Ovary (tissue), 3 donors: ENCODE data around the gene OLAH.

Experiments
- CTCF ChIP-seq, 3 donors: fragments of 450-650 bp in 2 of 3; fragments of 200-600 bp in 1 of 3; IDR thresholded peaks; one replicate each; pipeline versions ENCODE4 v1.5.1 to v1.8.0; 2016 to 2022; ENCODE audit warnings: antibody characterized with exemption in 3 of 3, mild to moderate bottlenecking in 1 of 3
- EP300 ChIP-seq: sonication (generic); formaldehyde crosslinking; IDR thresholded peaks from one replicate; pipeline ENCODE4 v1.6.1; 2017; ENCODE audit warnings: antibody characterized with exemption
- POLR2A ChIP-seq: fragments of 450-650 bp; IDR thresholded peaks from one replicate; pipeline ENCODE4 v1.6.1; 2017; ENCODE audit warnings: antibody characterized with exemption, mild to moderate bottlenecking, moderate library complexity
- donor health status: DM: no; HTN: no; CAD: no.

DNA sequence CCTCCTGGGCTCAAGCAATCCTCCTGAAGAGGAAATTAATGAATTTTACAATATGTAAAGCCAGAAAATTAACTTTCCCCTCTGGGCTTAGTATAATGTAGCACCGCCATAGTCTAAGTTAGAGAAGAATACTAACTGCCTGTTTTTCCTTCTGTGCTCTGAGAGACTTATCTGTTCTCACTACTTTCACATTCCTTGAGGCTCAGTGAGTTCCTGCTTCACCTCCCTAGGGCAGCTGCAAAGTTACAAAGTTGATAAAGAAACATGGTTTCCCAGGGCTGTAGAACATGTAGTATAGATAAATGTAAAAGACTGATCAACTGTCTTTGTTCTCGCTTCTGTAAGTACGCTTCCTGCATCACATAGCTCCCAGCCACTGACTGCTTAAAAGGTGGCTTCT, 16.0 kb upstream of the OLAH start:
- no peak for TF ChIP-seq CTCF (IDR thresholded peaks at IDR 0.05)
- TF ChIP-seq POLR2A: no peak
- TF ChIP-seq EP300: no peak
